Measurements from ENCODE around the gene FSTL5.

GRCh38 chr4:161336016-161336530, 827.7 kb downstream of the FSTL5 start:
- TF ChIP-seq EZH2phosphoT487 (IDR thresholded peaks at IDR 0.05; ENCODE audit: insufficient read depth, low read depth), result no peak
- no peak for TF ChIP-seq EZH2 (IDR thresholded peaks at IDR 0.05; ENCODE audit: insufficient read depth, poor library complexity, severe bottlenecking)

Data from GM23248 (cell line).